GM21528 (cell line): ENCODE data around the gene TRIM46.
"Not testable (repeated sequence)": the region's sequence is repeated elsewhere in the genome, so short reads cannot be mapped to it uniquely, and the experiment has no call there.

Experiments
- ATAC-seq: cut with Tn5 transposase; IDR thresholded peaks from one replicate; pipeline ENCODE4 v1.9.1; 2021; ENCODE audit warnings: mild to moderate bottlenecking, moderate library complexity; ENCODE audit not compliant: unreplicated experiment, low FRiP score

TRIM46 gene

GRCh38 chr1:155202731-155203515, 29.3 kb downstream of the TRIM46 start:
- no peak for ATAC-seq

- no peak for ATAC-seq
These were observed 31.4 kb downstream of the TRIM46 start for GRCh38 chr1:155205035-155205434.

- no peak for ATAC-seq
These were observed 32.4 kb downstream of the TRIM46 start for GRCh38 chr1:155205969-155206593.

- no peak for ATAC-seq
These were observed 33.5 kb downstream of the TRIM46 start for GRCh38 chr1:155206891-155207805.

GRCh38 chr1:155207806-155208540, 34.3 kb downstream of the TRIM46 start, which contains the start of gene THBS3:
TSS of gene THBS3 (minus strand) at chr1:155207897. CDS start at chr1:155207876, 21 bp downstream.
- no peak for ATAC-seq

- peak; percentile 59 for ATAC-seq
These were observed 35.1 kb downstream of the TRIM46 start, which contains the start of gene MTX1 for GRCh38 chr1:155208541-155209311. TSS of gene MTX1 (plus strand) at chr1:155208695. CDS start at chr1:155208805, 110 bp downstream.

GRCh38 chr1:155209312-155209721, 35.7 kb downstream of the TRIM46 start:
- no peak for ATAC-seq

- no peak for ATAC-seq
These were observed 36.9 kb downstream of the TRIM46 start for GRCh38 chr1:155210314-155211104.

- ATAC-seq: not testable (repeated sequence)
These were observed 37.9 kb downstream of the TRIM46 start for GRCh38 chr1:155211381-155212050.

GRCh38 chr1:155212051-155212440, 38.4 kb downstream of the TRIM46 start:
- not testable (repeated sequence) for ATAC-seq

GRCh38 chr1:155214702-155215101, 41.1 kb downstream of the TRIM46 start:
- ATAC-seq: not testable (repeated sequence)

- ATAC-seq: no peak
These were observed 45.4 kb downstream of the TRIM46 start for GRCh38 chr1:155218854-155219591.

- ATAC-seq: no peak
These were observed 46.0 kb downstream of the TRIM46 start for GRCh38 chr1:155219592-155220031.

- not testable (repeated sequence) for ATAC-seq
These were observed 46.7 kb downstream of the TRIM46 start for GRCh38 chr1:155220211-155220965.

GRCh38 chr1:155223047-155223446, 49.4 kb downstream of the TRIM46 start:
- ATAC-seq: no peak

GRCh38 chr1:155225404-155225759, 51.7 kb downstream of the TRIM46 start:
- ATAC-seq: not testable (repeated sequence)
